ENCODE results near the gene OR4K13.

Gene OR4K13, protein sequence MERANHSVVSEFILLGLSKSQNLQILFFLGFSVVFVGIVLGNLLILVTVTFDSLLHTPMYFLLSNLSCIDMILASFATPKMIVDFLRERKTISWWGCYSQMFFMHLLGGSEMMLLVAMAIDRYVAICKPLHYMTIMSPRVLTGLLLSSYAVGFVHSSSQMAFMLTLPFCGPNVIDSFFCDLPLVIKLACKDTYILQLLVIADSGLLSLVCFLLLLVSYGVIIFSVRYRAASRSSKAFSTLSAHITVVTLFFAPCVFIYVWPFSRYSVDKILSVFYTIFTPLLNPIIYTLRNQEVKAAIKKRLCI

DNA sequence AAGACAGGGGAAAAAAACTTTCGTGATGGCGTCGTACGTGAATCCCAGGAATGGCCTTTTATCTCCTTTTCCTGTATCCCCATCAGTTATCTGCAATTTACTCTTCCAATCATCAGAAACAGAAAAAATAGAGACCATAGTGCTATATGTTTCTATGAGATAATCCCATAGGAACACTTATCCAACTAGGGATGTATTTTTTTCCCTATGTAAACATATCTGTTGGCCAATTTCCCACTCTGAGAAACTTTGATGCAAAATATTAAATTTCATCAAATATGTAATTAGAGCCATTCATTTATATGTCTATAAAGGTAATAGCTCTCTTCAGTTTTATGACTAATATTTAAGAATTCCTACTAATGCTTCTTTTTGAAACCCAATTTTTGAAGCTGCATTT lies at the start of gene OR4K13:
TSS of gene OR4K13 (minus strand) at position 101 of the 400 bp plus-strand sequence. CDS start 1,280 bp downstream, outside the sequence.
- DNase-seq, result no peak

DNA sequence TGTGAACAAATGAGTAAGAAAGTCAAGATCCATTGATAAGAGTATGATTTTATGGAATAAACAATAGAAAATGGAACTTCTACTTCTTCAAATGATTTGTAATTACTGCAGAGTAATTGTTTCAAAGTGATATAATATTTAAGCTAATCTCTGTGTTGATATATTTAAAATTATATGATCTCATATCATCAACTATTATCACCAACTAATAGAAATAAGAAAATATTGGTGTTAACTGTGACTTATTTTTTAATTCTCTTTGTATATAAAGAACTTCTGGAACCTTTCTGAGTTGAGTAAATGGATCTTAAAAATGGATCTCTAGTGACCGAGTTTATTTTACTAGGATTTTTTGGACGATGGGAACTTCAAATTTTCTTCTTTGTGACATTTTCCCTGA lies 23.9 kb upstream of the OR4K13 start, which contains the start of gene OR4L1:
TSS of gene OR4L1 (plus strand) at position 301 of the 400 bp plus-strand sequence. CDS start at position 301, 0 bp downstream.
- no peak for DNase-seq

DNA sequence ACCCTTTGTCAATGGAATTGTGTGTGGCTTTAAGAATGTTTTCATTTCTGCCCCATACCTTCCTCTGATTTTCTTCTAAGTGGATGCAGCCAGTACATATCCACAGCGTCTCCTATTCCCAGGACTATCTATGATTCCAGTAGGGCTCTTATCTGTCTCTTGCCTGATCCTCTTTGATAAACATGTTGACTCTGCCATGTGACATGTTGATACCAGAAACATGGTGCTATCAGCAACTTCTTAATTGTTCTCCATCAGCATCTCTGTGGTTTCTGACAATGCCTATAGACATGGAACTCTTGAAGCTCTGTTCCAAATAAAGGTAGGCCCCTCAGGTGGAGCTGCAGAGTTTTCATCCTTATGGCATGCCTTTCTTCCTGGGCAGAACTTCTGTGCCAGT lies 12.4 kb upstream of the OR4K13 start:
- DNase-seq, result no peak

DNA sequence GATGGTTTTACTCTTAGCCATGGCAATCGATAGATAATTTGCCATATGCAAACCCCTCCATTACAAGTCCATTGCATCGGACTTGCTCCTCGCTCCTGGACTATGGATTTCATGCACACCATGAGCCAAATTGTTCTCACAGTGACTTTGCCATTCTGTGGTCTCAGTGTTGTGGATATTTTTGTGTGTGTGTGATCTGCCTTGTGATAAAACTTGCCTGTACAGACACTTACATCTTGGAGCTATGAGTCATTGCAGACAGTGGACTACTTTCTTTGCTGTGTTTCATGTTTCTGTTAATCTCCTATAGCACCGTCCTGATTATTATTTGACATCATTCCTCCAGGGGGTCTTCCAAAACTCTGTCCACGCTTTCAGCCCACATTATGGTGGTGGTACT lies 8.4 kb upstream of the OR4K13 start:
- DNase-seq, result no peak

DNA sequence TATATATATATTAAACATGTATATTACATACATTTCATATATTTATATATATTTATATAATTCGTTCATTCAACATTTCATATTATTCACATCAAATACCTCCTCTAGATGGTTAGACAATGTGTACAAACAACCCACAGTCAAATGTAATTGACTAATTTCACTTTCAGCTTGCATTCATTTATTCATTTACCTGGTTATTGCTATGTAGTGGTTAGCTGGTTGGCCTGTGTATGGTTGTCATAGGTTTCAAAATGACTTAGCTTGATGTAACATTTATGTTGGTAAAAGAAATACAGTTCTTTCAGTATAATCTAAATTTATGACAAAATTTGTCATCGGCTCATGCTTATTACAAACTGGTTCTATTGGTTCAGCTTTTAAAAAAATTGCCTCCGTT lies 389 bp downstream of the OR4K13 start:
- no peak for DNase-seq

DNA sequence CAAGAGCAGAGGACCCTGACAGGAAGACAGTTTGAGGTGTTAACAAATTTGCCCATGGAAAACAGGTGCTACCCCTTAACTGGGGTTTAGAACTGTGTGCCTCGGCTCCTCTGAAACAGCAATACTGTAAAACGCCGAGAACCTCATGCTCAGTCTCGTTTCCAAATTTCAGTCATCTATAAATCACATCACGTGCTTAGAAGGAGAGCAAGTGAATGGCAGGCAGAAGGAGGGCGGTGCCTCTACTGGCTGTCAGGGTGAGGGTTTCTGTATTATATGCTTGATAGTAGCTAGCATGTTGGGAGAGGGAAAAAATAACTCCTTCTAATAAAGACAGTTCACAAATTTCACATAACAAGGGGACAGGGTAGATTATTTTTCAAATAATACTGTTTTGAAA lies 4.8 kb downstream of the OR4K13 start:
- no peak for DNase-seq

DNA sequence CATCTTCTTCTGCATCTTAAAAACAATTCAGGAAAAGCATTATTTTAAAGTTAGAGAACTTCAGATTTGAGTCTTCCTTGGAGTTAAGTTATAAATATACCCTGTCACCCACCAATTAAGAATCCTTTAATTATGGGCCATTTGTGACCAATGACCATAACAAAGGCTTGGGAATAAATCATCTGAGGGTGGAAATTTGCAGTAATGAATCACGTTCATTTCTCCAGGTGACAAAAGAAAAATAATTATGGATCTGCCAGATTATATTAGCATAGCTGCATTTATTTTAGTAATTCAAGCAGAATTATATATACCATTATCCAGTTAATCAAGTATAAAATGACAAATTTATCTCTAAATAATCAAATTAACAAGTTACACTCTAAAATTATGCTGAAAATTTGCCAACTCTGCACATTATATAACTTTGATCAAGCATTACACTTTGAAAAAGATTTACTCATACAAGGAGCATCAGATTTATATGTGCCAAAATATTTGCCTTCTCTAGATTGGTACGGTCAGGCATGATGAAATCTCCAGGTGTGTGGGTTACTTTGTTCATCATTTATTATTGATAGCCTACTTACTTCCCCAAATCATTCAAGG lies 16.5 kb downstream of the OR4K13 start, which contains the start of gene OR4K14:
TSS of gene OR4K14 (minus strand) at position 51 of the 609 bp plus-strand sequence. CDS start 4,114 bp downstream, outside the sequence.
- DNase-seq, result no peak

DNA sequence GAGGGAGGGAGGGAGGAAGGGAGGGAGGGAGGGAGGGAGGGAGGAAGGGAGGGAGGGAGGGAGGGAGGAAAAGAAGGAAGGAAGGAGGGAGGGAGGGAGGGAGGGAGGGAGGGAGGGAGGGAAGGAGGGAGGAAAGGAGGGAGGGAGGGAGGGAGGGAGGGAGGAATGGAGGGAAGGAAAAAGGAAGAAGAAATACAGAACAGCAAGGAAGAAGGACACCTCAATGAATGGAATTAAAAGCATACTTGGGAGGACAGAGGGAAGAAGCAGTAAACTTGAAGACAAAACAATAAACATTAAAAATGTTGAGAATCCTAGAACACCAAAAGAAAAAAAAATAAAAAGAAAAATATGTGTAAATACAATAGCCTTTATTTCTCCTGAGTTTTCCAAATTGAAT lies 27.7 kb downstream of the OR4K13 start:
- no peak for DNase-seq

DNA sequence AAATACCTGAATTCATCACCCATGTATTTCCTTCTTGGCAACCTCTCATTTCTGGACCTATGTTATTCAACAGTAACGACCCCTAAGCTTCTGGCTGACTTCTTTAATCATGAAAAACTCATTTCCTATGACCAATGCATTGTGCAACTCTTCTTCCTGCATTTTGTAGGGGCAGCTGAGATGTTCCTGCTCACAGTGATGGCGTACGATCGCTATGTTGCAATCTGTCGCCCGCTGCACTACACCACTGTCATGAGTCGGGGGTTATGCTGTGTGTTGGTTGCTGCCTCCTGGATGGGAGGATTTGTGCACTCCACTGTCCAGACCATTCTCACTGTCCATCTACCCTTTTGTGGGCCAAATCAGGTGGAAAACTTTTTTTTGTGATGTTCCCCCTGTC lies 33.5 kb downstream of the OR4K13 start:
- no peak for DNase-seq

DNA sequence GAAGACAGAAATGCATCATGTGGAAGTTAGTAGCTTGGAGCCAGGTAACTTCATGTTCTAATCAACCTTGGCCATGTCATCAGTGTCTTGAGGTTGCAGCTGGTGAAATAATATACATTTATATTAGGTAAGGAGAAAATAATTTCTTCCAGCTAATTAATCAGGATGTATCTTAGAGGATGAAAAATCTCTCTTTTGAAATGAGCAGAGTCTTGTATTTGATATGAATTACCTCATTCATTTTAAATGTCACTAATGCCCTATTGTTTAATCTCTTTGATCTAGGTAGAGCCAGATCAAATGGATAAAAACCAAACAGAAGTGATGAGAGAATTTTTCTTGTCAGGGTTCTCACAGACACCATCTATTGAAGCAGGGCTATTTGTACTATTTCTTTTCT lies 34.0 kb downstream of the OR4K13 start, which contains the start of gene OR4Q2:
TSS of gene OR4Q2 (plus strand) at position 301 of the 400 bp plus-strand sequence.
- no peak for DNase-seq

DNA sequence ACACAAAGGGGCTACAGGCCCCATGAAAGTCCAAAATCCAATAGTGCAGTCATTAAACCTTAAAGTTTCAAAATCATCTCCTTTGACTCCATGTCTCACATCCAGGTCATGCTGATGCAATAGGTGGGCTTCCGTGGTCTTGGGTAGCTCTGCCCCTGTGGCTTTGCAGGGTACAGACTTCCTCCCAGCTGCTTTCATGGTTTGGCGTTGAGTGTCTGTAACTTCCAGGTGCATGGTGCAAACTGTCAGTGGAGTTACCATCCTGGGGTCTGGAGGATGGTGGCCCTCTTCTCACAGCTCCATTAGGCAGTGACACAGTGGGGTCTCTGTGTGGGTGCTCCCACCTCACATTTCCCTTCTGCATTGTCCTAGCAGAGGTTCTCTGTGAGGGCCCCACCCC lies 42.4 kb downstream of the OR4K13 start:
- DNase-seq, result no peak
